GM12878 (cell line): Measurements from ENCODE around the gene NME7. TPM values are rescaled to one million over a fixed set of nuclear protein-coding genes. Genes with fewer than 3 reads are reported as not detected.
"Not testable (repeated sequence)": the region's sequence is repeated elsewhere in the genome, so short reads cannot be mapped to it uniquely, and the experiment has no call there.

Experiments
- ATAC-seq: fragments of 200-7000 bp; cut with Tn5 transposase; 3 replicates; pipeline ENCODE4 v1.9.1; 2020; ENCODE audit warnings: mild to moderate bottlenecking, moderate library complexity
- BruUV-seq: library from RNA; stranded (reverse); fragments of 400-500 nt; replicated peaks from 2 replicates; lab custom pipeline; 2021; lab: Mats Ljungman, UMichigan
- CTCF ChIA-PET: fragments of 300-600 bp; sonication (Branson Sonifier 250); formaldehyde crosslinking; extraction: SDS; loops from one replicate; lab custom pipeline; 2021; ENCODE audit warnings: inconsistent platforms; lab: Yijun Ruan, JAX
- POLR2A ChIA-PET: fragments of 350-600 bp; formaldehyde crosslinking; extraction: SDS; loops from one replicate; lab custom pipeline; 2021; ENCODE audit warnings: inconsistent platforms; lab: Charles Lee
- RAD21 ChIA-PET: fragments of 300-600 bp; sonication (Branson Sonifier 250); formaldehyde crosslinking; loops from one replicate; lab custom pipeline; 2023; ENCODE audit warnings: antibody characterized with exemption; ENCODE audit not compliant: unreplicated experiment; lab: Charles Lee
- SMC1A ChIA-PET: fragments of 300-600 bp; sonication (Branson Sonifier 250); formaldehyde crosslinking; loops from one replicate; lab custom pipeline; 2023; ENCODE audit not compliant: unreplicated experiment, uncharacterized antibody; lab: Charles Lee
- DNase-seq: peaks from one replicate; pipeline ENCODE4 v3.0.0-alpha.2; 2011; ENCODE audit warnings: low read depth, low spot score
- FAIRE-seq: peaks from 3 replicates; lab custom pipeline; 2011; peaks lifted over from hg19 to GRCh38; lab: Jason Lieb, UNC
- H2AFZ ChIP-seq: 2 replicates; pipeline ENCODE4 v1.6.0; 2011; ENCODE audit warnings: low read depth, low read length, control low read depth; ENCODE audit not compliant: control insufficient read depth
- H3K27ac ChIP-seq: 2 replicates; pipeline ENCODE4 v1.5.1; 2011; ENCODE audit warnings: control low read depth; ENCODE audit not compliant: control insufficient read depth, insufficient read depth
- H3K27me3 ChIP-seq, 2 experiments: replicated peaks in 1 of 2; 2 replicates each; pipeline versions ENCODE4 v1.6.0 to v1.6.1; 2011; ENCODE audit warnings: low read length in 1 of 2; ENCODE audit not compliant: control insufficient read depth in 2 of 2, insufficient read depth in 2 of 2
- H3K36me3 ChIP-seq, 2 experiments: 2 replicates each; pipeline ENCODE4 v1.5.1; 2011; ENCODE audit warnings: low read length in 1 of 2; ENCODE audit not compliant: control insufficient read depth in 2 of 2, insufficient read depth in 2 of 2
- H3K4me1 ChIP-seq: 2 replicates; pipeline ENCODE4 v1.6.1; 2011; ENCODE audit warnings: mild to moderate bottlenecking, low read length, moderate library complexity, mixed read lengths; ENCODE audit not compliant: control insufficient read depth, insufficient read depth
- H3K4me2 ChIP-seq: 2 replicates; pipeline ENCODE4 v1.6.0; 2011; ENCODE audit warnings: control low read depth; ENCODE audit not compliant: control insufficient read depth, insufficient read depth
- H3K4me3 ChIP-seq: fragments of 200-600 bp; sonication (generic); 2 replicates; pipeline ENCODE4 v1.5.1; 2016
- H3K79me2 ChIP-seq: 2 replicates; pipeline ENCODE4 v1.6.0; 2011; ENCODE audit warnings: low read length; ENCODE audit not compliant: control insufficient read depth, insufficient read depth
- H3K9ac ChIP-seq: 2 replicates; pipeline ENCODE4 v1.8.0; 2011; ENCODE audit warnings: low read length, control low read depth, mixed read lengths; ENCODE audit not compliant: control insufficient read depth, insufficient read depth
- H3K9me3 ChIP-seq: replicated peaks from 3 replicates; pipeline ENCODE4 v1.5.1; 2011; ENCODE audit warnings: mild to moderate bottlenecking, low read length; ENCODE audit not compliant: control insufficient read depth, insufficient read depth
- H4K20me1 ChIP-seq: 2 replicates; pipeline ENCODE4 v1.6.0; 2011; ENCODE audit not compliant: control insufficient read depth, insufficient read depth
- CBX5 ChIP-seq: sonication (generic); IDR thresholded peaks from 2 replicates; pipeline ENCODE4 v1.6.1; 2016; ENCODE audit warnings: low read depth, moderate library complexity, mild to moderate bottlenecking, inconsistent platforms
- CHD4 ChIP-seq: fragments of 200-600 bp; sonication (generic); IDR thresholded peaks from 2 replicates; pipeline ENCODE4 v1.6.1; 2016; ENCODE audit warnings: mild to moderate bottlenecking
- FOXM1 ChIP-seq: IDR thresholded peaks from 2 replicates; pipeline ENCODE4 v1.6.1; 2012; ENCODE audit warnings: low read depth, mild to moderate bottlenecking, inconsistent platforms, low read length, moderate library complexity
- JUNB ChIP-seq: IDR thresholded peaks from 2 replicates; pipeline ENCODE4 v1.6.1; 2016; ENCODE audit warnings: antibody characterized with exemption, mild to moderate bottlenecking
- PAX8 ChIP-seq: fragments of 450-650 bp; IDR thresholded peaks from 2 replicates; pipeline ENCODE4 v1.6.1; 2017; ENCODE audit warnings: mild to moderate bottlenecking, moderate library complexity
- POLR2AphosphoS5 ChIP-seq: IDR thresholded peaks from 2 replicates; pipeline ENCODE4 v1.6.1; 2011; ENCODE audit warnings: mild to moderate bottlenecking, low read length, inconsistent platforms
- POU2F2 ChIP-seq: IDR thresholded peaks from 3 replicates; pipeline ENCODE4 v1.6.1; 2011; ENCODE audit warnings: low read depth, mild to moderate bottlenecking, low read length, borderline replicate concordance
- RAD51 ChIP-seq: fragments of 450-650 bp; IDR thresholded peaks from 2 replicates; pipeline ENCODE4 v1.6.1; 2016; ENCODE audit warnings: moderate library complexity, mild to moderate bottlenecking, inconsistent platforms
- TCF12 ChIP-seq: IDR thresholded peaks from 2 replicates; pipeline ENCODE4 v1.6.1; 2011; ENCODE audit warnings: low read depth, mild to moderate bottlenecking, low read length
- ZNF384 ChIP-seq: IDR thresholded peaks from 2 replicates; pipeline ENCODE4 v1.6.1; 2012; ENCODE audit warnings: low read depth, mild to moderate bottlenecking, low read length, improper control_type of control experiment, borderline replicate concordance
- WGBS: methylation state at CpG from one replicate; pipeline ENCODE4 v1.1.6; 2016; ENCODE audit warnings: low lambda C conversion rate; ENCODE audit not compliant: insufficient replicate concordance, insufficient coverage; ENCODE audit errors: missing lambda C conversion rate; 5-methylcytosine and 5-hydroxymethylcytosine counted together
- in situ Hi-C: fragments of 300-500 bp; cut with MboI; formaldehyde crosslinking; loops from 9 replicates; pipeline ENCODE4 v1.14.3; 2018; ENCODE audit warnings: mixed read lengths
- intact Hi-C: fragments of 100-400 bp; cut with micrococcal nuclease; formaldehyde crosslinking; loops from one replicate; pipeline ENCODE4 v1.14.2; 2022; ENCODE audit not compliant: unreplicated experiment
- polyA plus RNA-seq, 11 experiments: library from polyadenylated mRNA; depleted of rRNA in 4 of 11; unstranded in 6 of 11; stranded (reverse) in 5 of 11; fragments of >200 nt; fragmentation: Nextera tagmentation in 4 of 11; fragmentation: Illumina TruSeq in 1 of 11; extraction: Ambion mirVana in 4 of 11; extraction: Trizol in 1 of 11; gene quantifications; 1 replicate in 1 of 11; 2 replicates in 10 of 11; pipeline versions ENCODE4 v1.2.1 to v1.2.3, GENCODE V29; 2011 to 2016; ENCODE audit warnings: inconsistent platforms in 2 of 11, missing spikeins in 2 of 11, low read depth in 1 of 11
- total RNA-seq, 4 experiments: library from RNA; depleted of rRNA in 3 of 4; stranded (reverse); fragments of >200 nt in 3 of 4; fragmentation: Illumina TruSeq in 1 of 4; extraction: Trizol in 1 of 4; gene quantifications; 2 replicates each; pipeline versions ENCODE4 v1.2.1 to v1.2.3, GENCODE V29; 2013 to 2021
- TF ChIP-seq, protein P1 (sequence below): IDR thresholded peaks from 2 replicates; pipeline ENCODE4 v1.6.1; 2011; ENCODE audit warnings: low read depth, low read length, improper control_type of control experiment, borderline replicate concordance

NME7 gene
- total and polyA plus RNA-seq, 10 of the 15 experiments (the other 5 are each of a cell fraction or from before 2014, with no cell fraction given) = 1.5 to 15.6 (median 7.2) TPM

DNA sequence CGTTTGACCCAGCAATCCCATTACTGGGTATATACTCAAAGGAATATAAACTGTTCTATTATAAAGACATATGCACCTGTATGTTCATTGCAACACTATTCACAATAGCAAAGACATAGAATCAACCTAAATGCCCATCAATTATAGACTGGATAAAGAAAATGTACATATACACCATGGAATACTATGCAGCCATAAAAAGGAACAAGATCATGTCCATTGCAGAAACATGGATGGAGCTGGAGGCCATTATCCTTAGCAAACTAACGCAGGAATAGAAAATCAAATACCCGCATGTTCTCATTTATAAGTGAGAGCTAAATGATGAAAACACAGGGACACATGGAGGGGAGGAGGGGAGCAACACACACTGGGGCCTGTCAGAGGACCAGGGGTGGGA is 188.2 kb downstream of the NME7 start:
- CTCF ChIA-PET = interaction anchor here (1.4 to 3.4 kb wide), 4 partner anchors 14 to 169 kb away, joined by 3 to 10 read pairs (median 8); no protein-coding TSS in a partner anchor
- intact Hi-C loops, H3K27ac ChIP-seq, H3K79me2 ChIP-seq, DNase-seq, H3K9ac ChIP-seq, FAIRE-seq, H4K20me1 ChIP-seq, H3K4me2 ChIP-seq, H3K4me1 ChIP-seq, RAD21 ChIA-PET, POLR2A ChIA-PET, in situ Hi-C loops, H3K9me3 ChIP-seq, BruUV-seq, H2AFZ ChIP-seq, SMC1A ChIA-PET, H3K36me3 ChIP-seq, H3K4me3 ChIP-seq, H3K27me3 ChIP-seq, ATAC-seq: not testable (repeated sequence)
- WGBS = 67% methylated on average over 3 of the region's 3 CpGs

GRCh38 chr1:169175461-169175860 is 192.1 kb downstream of the NME7 start:
- in situ Hi-C loops = no loop called here
- Histone ChIP-seq H3K9me3 (no peaks in the 10 kb centered on the region), H3K36me3 (no peaks in the 10 kb centered on the region), H3K27ac (no peak overlapping the region), H2AFZ (no peak overlapping the region)
- POLR2A ChIA-PET = no interaction called here
- ATAC-seq = no peak
- FAIRE-seq = no peak
- SMC1A ChIA-PET = interaction anchor here (1.2 to 2.4 kb wide), 4 partner anchors 9 to 395 kb away, joined by 3 to 7 read pairs (median 4); no protein-coding TSS in a partner anchor
- no peak for TF ChIP-seq ZNF384
- TF ChIP-seq JUNB = no peak
- TF ChIP-seq CHD4 = no peak
- TF ChIP-seq, protein P1, sequence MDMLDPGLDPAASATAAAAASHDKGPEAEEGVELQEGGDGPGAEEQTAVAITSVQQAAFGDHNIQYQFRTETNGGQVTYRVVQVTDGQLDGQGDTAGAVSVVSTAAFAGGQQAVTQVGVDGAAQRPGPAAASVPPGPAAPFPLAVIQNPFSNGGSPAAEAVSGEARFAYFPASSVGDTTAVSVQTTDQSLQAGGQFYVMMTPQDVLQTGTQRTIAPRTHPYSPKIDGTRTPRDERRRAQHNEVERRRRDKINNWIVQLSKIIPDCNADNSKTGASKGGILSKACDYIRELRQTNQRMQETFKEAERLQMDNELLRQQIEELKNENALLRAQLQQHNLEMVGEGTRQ = no peak
- no peak for TF ChIP-seq POLR2AphosphoS5
- TF ChIP-seq CBX5 = no peak
- TF ChIP-seq POU2F2 = no peak
- TF ChIP-seq FOXM1 = no peak
- TF ChIP-seq RAD51 = no peak
- no peak for TF ChIP-seq TCF12
- TF ChIP-seq PAX8 = no peak
- TF ChIP-seq, all 136 proteins: peak for 0
- H3K4me2 ChIP-seq = no peak overlapping the region
- RAD21 ChIA-PET = interaction anchor here (0.7 to 1.0 kb wide), 2 partner anchors 173 to 572 kb away, joined by 3 read pairs; no protein-coding TSS in a partner anchor
- BruUV-seq = no TSS peak
- WGBS = 19% methylated on average over 2 of the region's 2 CpGs
- intact Hi-C loops = no loop called here
- no peak overlapping the region for H3K4me3 ChIP-seq
- no peak overlapping the region for H3K9ac ChIP-seq
- no peak for DNase-seq
- no peaks in the 10 kb centered on the region for H3K79me2 ChIP-seq
- no peaks in the 10 kb centered on the region for H4K20me1 ChIP-seq
- H3K27me3 ChIP-seq = no peaks in the 10 kb centered on the region
- CTCF ChIA-PET = interaction anchor here (1.6 to 2.0 kb wide), 2 partner anchors 10 to 15 kb away, joined by 5 to 7 read pairs; no protein-coding TSS in a partner anchor
- H3K4me1 ChIP-seq = no peaks in the 10 kb centered on the region
